Stimulated activated naive B cell treated with anti-CD40 and anti-IgM and Interleukin-4, amounts not matched to agents 10 μg/mL and 1 μg/mL and 100 μg/mL, for 72 hours (primary cell): ENCODE data around the gene FIBP.

Experiments
- ATAC-seq, 2 donors: fragments of 150-1000 bp; cut with Tn5 transposase; replicated peaks; 2 replicates each; pipeline ENCODE4 v1.10.0; 2021; ENCODE audit warnings: moderate library complexity in 1 of 2
- DNase-seq: peaks from one replicate; pipeline ENCODE4 v3.0.0; 2021
- H3K27ac Mint-ChIP-seq: one replicate; pipeline ENCODE4 v1.8.0; 2022; ENCODE audit warnings: mild to moderate bottlenecking, mixed read lengths
- H3K27me3 Mint-ChIP-seq, 2 donors: one replicate each; pipeline ENCODE4 v1.8.0; 2022; ENCODE audit warnings: mixed read lengths in 2 of 2
- H3K36me3 Mint-ChIP-seq, 2 donors: one replicate each; pipeline ENCODE4 v1.8.0; 2022; ENCODE audit warnings: mixed read lengths in 2 of 2, mild to moderate bottlenecking in 1 of 2
- H3K4me1 Mint-ChIP-seq, 2 donors: one replicate each; pipeline ENCODE4 v1.8.0; 2022; ENCODE audit warnings: mixed read lengths in 2 of 2, mild to moderate bottlenecking in 1 of 2
- H3K4me3 Mint-ChIP-seq, 2 donors: one replicate each; pipeline ENCODE4 v1.8.0; 2022; ENCODE audit warnings: mild to moderate bottlenecking in 2 of 2, mixed read lengths in 2 of 2, moderate library complexity in 1 of 2
- H3K9me3 Mint-ChIP-seq, 2 donors: one replicate each; pipeline ENCODE4 v1.8.0; 2022; ENCODE audit warnings: mixed read lengths in 2 of 2, mild to moderate bottlenecking in 1 of 2

Gene FIBP

GRCh38 chr11:65890324-65891218, 2.3 kb upstream of the FIBP start, which contains the start of gene CCDC85B:
Gene CCDC85B (plus strand): TSS chr11:65890673. CDS start chr11:65890784, 111 bp downstream.
- ATAC-seq (peak; percentile 69 to 75), DNase-seq (peak; percentile 98)
- H3K9me3 Mint-ChIP-seq: no peaks in the 10 kb centered on the region
- H3K27me3 Mint-ChIP-seq: no peaks in the 10 kb centered on the region
- H3K36me3 Mint-ChIP-seq: peaks cover 20 to 24% of the 10 kb centered on the region in 2 donors
- H3K4me3 Mint-ChIP-seq: peak within 1 kb of the TSS; percentile 95 to 97
- H3K27ac Mint-ChIP-seq: peak within 1 kb of the TSS; percentile 95
- peaks cover 50 to 88% of the 10 kb centered on the region in 2 donors for H3K4me1 Mint-ChIP-seq

GRCh38 chr11:65887723-65888162, 528 bp downstream of the FIBP start:
- Mint-ChIP-seq H3K9me3 (no peaks in the 10 kb centered on the region), H3K4me1 (peaks cover 46 to 74% of the 10 kb centered on the region in 2 donors), H3K4me3 (peak overlapping the region; percentile 95 to 97), H3K27ac (peak overlapping the region; percentile 95), H3K36me3 (peaks cover 33 to 42% of the 10 kb centered on the region in 2 donors), H3K27me3 (no peaks in the 10 kb centered on the region)
- no peak for DNase-seq
- no peak for ATAC-seq

- Mint-ChIP-seq H3K27ac (peak overlapping the region; percentile 95), H3K36me3 (peaks cover 33 to 42% of the 10 kb centered on the region in 2 donors), H3K4me3 (peak overlapping the region; percentile 95 to 97), H3K9me3 (no peaks in the 10 kb centered on the region), H3K27me3 (no peaks in the 10 kb centered on the region), H3K4me1 (peaks cover 40 to 67% of the 10 kb centered on the region in 2 donors)
- ATAC-seq (no peak), DNase-seq (no peak)
These were observed 1.2 kb downstream of the FIBP start for GRCh38 chr11:65886826-65887722.

- H3K27me3 Mint-ChIP-seq: no peaks in the 10 kb centered on the region
- H3K36me3 Mint-ChIP-seq: peaks cover 33 to 46% of the 10 kb centered on the region in 2 donors
- H3K4me1 Mint-ChIP-seq: peaks cover 38 to 66% of the 10 kb centered on the region in 2 donors
- H3K4me3 Mint-ChIP-seq: no peak overlapping the region
- no peak for ATAC-seq
- DNase-seq: no peak
- no peaks in the 10 kb centered on the region for H3K9me3 Mint-ChIP-seq
- peak overlapping the region; percentile 53 for H3K27ac Mint-ChIP-seq
These were observed 2.3 kb downstream of the FIBP start for GRCh38 chr11:65885808-65886536.

- no peak for DNase-seq
- Mint-ChIP-seq H3K27ac (no peak overlapping the region), H3K4me3 (no peak overlapping the region), H3K4me1 (peaks cover 40 to 68% of the 10 kb centered on the region in 2 donors), H3K36me3 (peaks cover 33 to 51% of the 10 kb centered on the region in 2 donors), H3K27me3 (no peaks in the 10 kb centered on the region), H3K9me3 (no peaks in the 10 kb centered on the region)
- ATAC-seq: no peak
These were observed 3.0 kb downstream of the FIBP start for GRCh38 chr11:65885231-65885630.

- H3K4me3 Mint-ChIP-seq: no peak overlapping the region
These were observed 3.6 kb downstream of the FIBP start for GRCh38 chr11:65884716-65885092.

GRCh38 chr11:65883786-65884715, 4.2 kb downstream of the FIBP start:
- Mint-ChIP-seq H3K27ac (no peak overlapping the region), H3K4me1 (peaks cover 35 to 60% of the 10 kb centered on the region in 2 donors), H3K9me3 (no peaks in the 10 kb centered on the region), H3K4me3 (no peak overlapping the region), H3K27me3 (no peaks in the 10 kb centered on the region), H3K36me3 (peaks cover 33 to 51% of the 10 kb centered on the region in 2 donors)
- DNase-seq (no peak), ATAC-seq (no peak)

More at GRCh38 chr11:65884716-65885092, 3.6 kb downstream of the FIBP start:
- peak; percentile 54 to 55 for ATAC-seq
- DNase-seq: peak; percentile 70
- H3K9me3 Mint-ChIP-seq: no peaks in the 10 kb centered on the region
- no peaks in the 10 kb centered on the region for H3K27me3 Mint-ChIP-seq
- H3K27ac Mint-ChIP-seq: no peak overlapping the region
- peaks cover 37 to 65% of the 10 kb centered on the region in 2 donors for H3K4me1 Mint-ChIP-seq
- H3K36me3 Mint-ChIP-seq: peaks cover 33 to 51% of the 10 kb centered on the region in 2 donors

GRCh38 chr11:65883058-65883761, 5.1 kb downstream of the FIBP start:
- H3K4me3 Mint-ChIP-seq: no peak overlapping the region
- ATAC-seq (no peak), DNase-seq (no peak)
- no peak overlapping the region for H3K27ac Mint-ChIP-seq
- H3K36me3 Mint-ChIP-seq: peaks cover 33 to 49% of the 10 kb centered on the region in 2 donors
- H3K4me1 Mint-ChIP-seq: peaks cover 31 to 52% of the 10 kb centered on the region in 2 donors
- no peaks in the 10 kb centered on the region for H3K9me3 Mint-ChIP-seq
- H3K27me3 Mint-ChIP-seq: no peaks in the 10 kb centered on the region

GRCh38 chr11:65882120-65883057, 5.9 kb downstream of the FIBP start:
- no peaks in the 10 kb centered on the region for H3K9me3 Mint-ChIP-seq
- ATAC-seq: no peak
- H3K27ac Mint-ChIP-seq: no peak overlapping the region
- H3K36me3 Mint-ChIP-seq: peaks cover 31 to 47% of the 10 kb centered on the region in 2 donors
- H3K27me3 Mint-ChIP-seq: no peaks in the 10 kb centered on the region
- H3K4me1 Mint-ChIP-seq: peaks cover 28 to 44% of the 10 kb centered on the region in 2 donors
- no peak overlapping the region for H3K4me3 Mint-ChIP-seq
- DNase-seq: no peak

GRCh38 chr11:65880844-65881421, 7.3 kb downstream of the FIBP start:
- DNase-seq (no peak), ATAC-seq (no peak)
- Mint-ChIP-seq H3K36me3 (peaks cover 22 to 39% of the 10 kb centered on the region in 2 donors), H3K4me1 (peaks cover 18 to 31% of the 10 kb centered on the region in 2 donors), H3K27ac (no peak overlapping the region), H3K4me3 (peak overlapping the region in 1 of 2 donors; percentile 23), H3K27me3 (no peaks in the 10 kb centered on the region), H3K9me3 (no peaks in the 10 kb centered on the region)

- H3K4me3 Mint-ChIP-seq: no peak overlapping the region
- ATAC-seq (no peak), DNase-seq (no peak)
- peaks cover 18 to 35% of the 10 kb centered on the region in 2 donors for H3K36me3 Mint-ChIP-seq
- H3K27ac Mint-ChIP-seq: no peak overlapping the region
- no peaks in the 10 kb centered on the region for H3K27me3 Mint-ChIP-seq
- H3K9me3 Mint-ChIP-seq: no peaks in the 10 kb centered on the region
- peaks cover 15 to 26% of the 10 kb centered on the region in 2 donors for H3K4me1 Mint-ChIP-seq
These were observed 8.2 kb downstream of the FIBP start for GRCh38 chr11:65880027-65880426.
